Tibial nerve (tissue), 3 donors: ENCODE results near the gene ACAT2.

Source experiments
- POLR2A ChIP-seq, 2 donors: fragments of 450-650 bp; IDR thresholded peaks; one replicate each; pipeline ENCODE4 v1.6.1; 2017; ENCODE audit warnings: antibody characterized with exemption in 2 of 2, mild to moderate bottlenecking in 2 of 2, moderate library complexity in 2 of 2
- TF ChIP-seq, protein P1 (sequence below), 5 experiments: fragments of 200-600 bp in 3 of 5; fragments of 450-650 bp in 2 of 5; sonication (generic) in 3 of 5; IDR thresholded peaks; one replicate each; pipeline ENCODE4 v1.5.1; 2016 to 2019; ENCODE audit warnings: antibody characterized with exemption in 5 of 5, mild to moderate bottlenecking in 3 of 5, moderate library complexity in 2 of 5

DNA sequence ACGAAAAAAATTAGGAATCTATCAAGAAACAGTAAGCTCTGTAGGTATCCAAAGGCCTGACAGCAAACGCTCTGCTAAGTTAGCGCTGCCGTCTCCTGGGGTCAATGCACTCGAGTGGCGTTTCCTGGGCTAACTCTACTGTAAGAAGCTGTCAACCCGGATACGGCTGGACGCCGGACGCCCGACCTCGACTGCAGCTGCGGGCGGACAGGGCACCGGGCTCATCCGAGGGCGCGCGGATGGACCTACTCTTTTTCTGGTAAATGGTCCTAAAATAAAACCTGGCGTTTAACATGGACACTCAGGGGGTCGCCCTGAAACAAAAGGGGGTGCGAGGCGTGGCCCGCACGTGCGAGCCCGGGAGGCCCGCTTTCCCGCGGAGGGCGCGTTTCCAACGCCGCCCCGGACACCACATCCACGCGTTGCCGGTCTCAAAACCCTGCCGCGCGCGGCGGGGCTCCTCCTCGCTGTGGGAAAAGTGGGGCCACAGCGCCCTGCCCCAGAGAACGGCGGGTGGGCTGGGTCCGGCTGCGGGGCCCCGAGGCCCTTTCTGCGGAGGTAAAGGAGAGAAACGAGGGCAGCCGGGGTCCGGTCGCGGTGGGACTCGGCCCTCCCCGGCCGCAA is 27.0 kb downstream of the ACAT2 start:
- no peak for TF ChIP-seq POLR2A (IDR thresholded peaks at IDR 0.05)
- TF ChIP-seq, protein P1, sequence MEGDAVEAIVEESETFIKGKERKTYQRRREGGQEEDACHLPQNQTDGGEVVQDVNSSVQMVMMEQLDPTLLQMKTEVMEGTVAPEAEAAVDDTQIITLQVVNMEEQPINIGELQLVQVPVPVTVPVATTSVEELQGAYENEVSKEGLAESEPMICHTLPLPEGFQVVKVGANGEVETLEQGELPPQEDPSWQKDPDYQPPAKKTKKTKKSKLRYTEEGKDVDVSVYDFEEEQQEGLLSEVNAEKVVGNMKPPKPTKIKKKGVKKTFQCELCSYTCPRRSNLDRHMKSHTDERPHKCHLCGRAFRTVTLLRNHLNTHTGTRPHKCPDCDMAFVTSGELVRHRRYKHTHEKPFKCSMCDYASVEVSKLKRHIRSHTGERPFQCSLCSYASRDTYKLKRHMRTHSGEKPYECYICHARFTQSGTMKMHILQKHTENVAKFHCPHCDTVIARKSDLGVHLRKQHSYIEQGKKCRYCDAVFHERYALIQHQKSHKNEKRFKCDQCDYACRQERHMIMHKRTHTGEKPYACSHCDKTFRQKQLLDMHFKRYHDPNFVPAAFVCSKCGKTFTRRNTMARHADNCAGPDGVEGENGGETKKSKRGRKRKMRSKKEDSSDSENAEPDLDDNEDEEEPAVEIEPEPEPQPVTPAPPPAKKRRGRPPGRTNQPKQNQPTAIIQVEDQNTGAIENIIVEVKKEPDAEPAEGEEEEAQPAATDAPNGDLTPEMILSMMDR (IDR thresholded peaks at IDR 0.05) = no peak
